GM10248 (cell line): ENCODE measurements around the gene PHACTR3.

Experiments
- CTCF ChIA-PET: fragments of 300-600 bp; sonication (Branson Sonifier 250); formaldehyde crosslinking; extraction: SDS; loops from one replicate; lab custom pipeline; 2021; ENCODE audit warnings: antibody characterized with exemption; lab: Yijun Ruan, JAX
- POLR2A ChIA-PET: fragments of 350-650 bp; sonication (Branson Sonifier 250); formaldehyde crosslinking; extraction: SDS; loops from one replicate; lab custom pipeline; 2020; ENCODE audit warnings: antibody characterized with exemption; lab: Yijun Ruan, JAX
- DNase-seq: peaks from one replicate; pipeline ENCODE4 v3.0.0; 2012; ENCODE audit errors: extremely low spot score
- CTCF ChIP-seq: IDR thresholded peaks from 2 replicates; pipeline ENCODE4 v1.5.1; 2012; ENCODE audit warnings: mild to moderate bottlenecking, low read depth; ENCODE audit errors: extremely low read depth, missing control alignments, control extremely low read depth

The PHACTR3 gene

GRCh38 chr20:59665656-59666555 is 61.6 kb downstream of the PHACTR3 start:
- ChIA-PET CTCF (no interaction called here), POLR2A (no interaction called here)
- DNase-seq = no peak
- TF ChIP-seq CTCF = no peak

GRCh38 chr20:59666586-59666985 is 62.2 kb downstream of the PHACTR3 start:
- POLR2A ChIA-PET = no interaction called here
- CTCF ChIA-PET = no interaction called here
- no peak for TF ChIP-seq CTCF
- no peak for DNase-seq

- no peak for TF ChIP-seq CTCF
- no peak for DNase-seq
- ChIA-PET CTCF (no interaction called here), POLR2A (no interaction called here)
Measured at GRCh38 chr20:59667131-59667530, 62.8 kb downstream of the PHACTR3 start.

GRCh38 chr20:59667981-59668515 is 63.7 kb downstream of the PHACTR3 start:
- POLR2A ChIA-PET = no interaction called here
- CTCF ChIA-PET = no interaction called here
- no peak for DNase-seq
- no peak for TF ChIP-seq CTCF

- no peak for DNase-seq
- TF ChIP-seq CTCF = no peak
- CTCF ChIA-PET = no interaction called here
- POLR2A ChIA-PET = no interaction called here
Measured at GRCh38 chr20:59668926-59669850, 64.8 kb downstream of the PHACTR3 start.

- ChIA-PET POLR2A (no interaction called here), CTCF (no interaction called here)
- no peak for TF ChIP-seq CTCF
- no peak for DNase-seq
Measured at GRCh38 chr20:59670786-59671492, 66.6 kb downstream of the PHACTR3 start.
